ENCODE results near the gene AMBP.

GRCh38 chr9:114015607-114016006 is 62.5 kb downstream of the AMBP start:
- TF ChIP-seq KLF1 (tag by site-specific recombination; IDR thresholded peaks at IDR 0.05) (no peak), ZNF610 (tag by site-specific recombination; IDR thresholded peaks at IDR 0.05; ENCODE audit: borderline replicate concordance) (no peak), CTCF (tag by site-specific recombination; IDR thresholded peaks at IDR 0.05) (no peak), ZNF473 (tag by site-specific recombination; IDR thresholded peaks at IDR 0.05) (no peak), ZNF585B (tag by site-specific recombination; IDR thresholded peaks at IDR 0.05) (no peak), ZNF175 (tag by site-specific recombination; IDR thresholded peaks at IDR 0.05) (no peak), ZBTB20 (tag by site-specific recombination; IDR thresholded peaks at IDR 0.05) (no peak), BCL6B (tag by site-specific recombination; IDR thresholded peaks at IDR 0.05) (no peak), ZNF121 (tag by site-specific recombination; IDR thresholded peaks at IDR 0.05) (no peak), ZNF324 (tag by site-specific recombination; IDR thresholded peaks at IDR 0.05) (no peak)
